ENCODE measurements around the gene CTBS. TPM values are rescaled to one million over a fixed set of nuclear protein-coding genes. Genes with fewer than 3 reads are reported as not detected.

CTBS gene
- total RNA-seq, 1 donor from 2014 or later: 5.9 TPM

DNA sequence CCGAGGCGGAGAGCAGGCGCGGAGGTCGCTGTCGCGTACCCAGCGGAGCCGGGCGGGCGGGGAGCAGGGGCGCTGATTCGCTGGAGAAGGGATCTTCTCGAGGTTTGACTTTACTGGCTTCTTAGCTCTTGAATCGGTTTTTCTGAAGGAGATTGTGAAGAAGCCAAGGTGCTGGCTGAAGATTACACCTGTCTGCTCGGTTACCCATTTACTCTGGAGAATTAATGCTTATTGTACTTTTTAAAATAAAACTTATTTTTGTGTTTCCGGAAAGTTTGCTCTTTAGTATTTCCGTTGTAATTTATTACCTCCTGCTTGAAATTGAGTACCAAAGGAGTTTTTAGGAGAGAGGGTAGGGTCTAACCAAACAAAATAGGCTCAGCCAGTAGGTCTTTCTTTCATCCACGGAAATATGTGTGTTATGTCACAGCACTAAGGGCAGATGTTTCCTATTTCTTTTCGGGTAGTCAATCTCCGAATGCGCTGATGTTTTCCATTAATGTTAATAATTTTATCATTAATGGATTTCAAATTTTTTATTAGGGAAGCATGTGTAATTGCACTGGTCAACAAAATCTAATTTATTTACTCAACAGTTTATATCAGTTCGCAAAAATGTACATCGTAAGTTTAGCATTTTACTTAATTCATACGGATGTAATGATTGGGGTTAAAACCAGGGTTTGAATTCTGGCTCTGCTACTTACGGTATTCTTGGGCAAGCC, 67.3 kb downstream of the CTBS start:
- DNase-seq (ENCODE audit: low read depth, low spot score): no peak

DNA sequence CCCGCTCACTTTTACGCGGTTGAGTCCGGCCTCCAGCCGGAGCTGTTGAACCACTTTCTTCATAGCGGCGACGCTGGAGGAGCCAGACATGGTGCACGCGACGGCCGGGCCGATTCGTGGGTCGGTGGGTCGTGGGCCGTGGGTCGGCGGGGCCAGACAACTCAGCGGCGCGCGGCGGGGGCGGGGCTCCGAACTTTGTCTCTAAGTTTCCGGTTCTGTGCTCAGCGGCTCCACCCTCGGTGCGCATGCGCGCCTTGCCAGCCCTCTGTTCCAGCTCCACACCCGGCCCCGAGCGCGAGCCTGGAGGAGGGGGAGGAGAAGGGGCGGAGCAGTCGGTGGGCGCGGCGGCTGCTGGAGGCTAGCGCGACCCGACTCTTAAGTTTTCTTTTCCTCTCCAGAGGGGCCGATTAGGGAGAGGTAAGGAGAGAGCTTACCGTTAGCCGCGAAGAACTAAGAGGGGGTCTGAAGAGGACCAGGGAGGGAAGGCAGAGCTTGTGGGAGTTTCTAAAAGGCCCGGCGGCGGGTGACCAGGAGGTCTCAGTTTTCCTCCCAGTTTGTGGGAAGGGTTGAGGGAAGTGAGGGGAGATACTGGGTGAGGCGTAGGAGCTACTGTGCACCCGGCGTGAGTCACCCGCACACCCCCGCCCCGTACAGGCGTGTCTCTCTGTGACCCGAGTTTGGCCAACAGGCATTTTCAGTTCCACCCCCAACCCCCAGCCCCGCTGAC, 68.1 kb downstream of the CTBS start, which contains the start of the genes GNG5 and SPATA1:
Gene GNG5, minus strand, starts transcription at position 580 of the 727 bp plus-strand sequence. Its CDS starts 490 bp downstream, at position 90.
Gene SPATA1, plus strand, starts transcription at position 385 of the 727 bp plus-strand sequence. CDS start 9,974 bp downstream, outside the sequence.
- DNase-seq (ENCODE audit: low read depth, low spot score): peak; percentile 81

DNA sequence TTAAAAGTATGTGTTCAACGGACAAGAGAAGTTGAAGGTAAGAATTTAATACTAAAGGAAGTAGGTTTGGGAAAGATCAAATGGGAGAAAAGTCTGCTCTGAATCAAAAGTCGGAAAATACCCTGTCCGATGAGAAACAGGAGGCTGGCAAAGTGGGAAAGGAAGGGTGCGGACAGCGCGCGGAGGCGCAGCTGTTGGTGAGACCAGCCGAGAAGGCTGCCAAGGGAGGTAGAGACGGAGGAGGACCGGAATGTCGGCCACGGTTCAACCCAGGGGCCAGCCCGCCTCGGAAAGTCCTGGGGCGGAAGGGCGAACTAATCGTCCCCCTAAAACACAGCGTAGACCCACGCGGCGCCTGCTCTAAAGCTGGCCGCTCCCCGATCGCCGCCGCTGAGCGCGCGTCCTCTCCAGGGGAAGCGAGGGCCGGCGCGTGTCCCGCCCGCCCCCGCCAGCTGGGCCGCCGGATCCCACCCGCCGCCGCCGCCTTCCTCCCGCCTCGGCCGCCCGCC, 68.7 kb downstream of the CTBS start:
- DNase-seq (ENCODE audit: low read depth, low spot score): peak; percentile 15

DNA sequence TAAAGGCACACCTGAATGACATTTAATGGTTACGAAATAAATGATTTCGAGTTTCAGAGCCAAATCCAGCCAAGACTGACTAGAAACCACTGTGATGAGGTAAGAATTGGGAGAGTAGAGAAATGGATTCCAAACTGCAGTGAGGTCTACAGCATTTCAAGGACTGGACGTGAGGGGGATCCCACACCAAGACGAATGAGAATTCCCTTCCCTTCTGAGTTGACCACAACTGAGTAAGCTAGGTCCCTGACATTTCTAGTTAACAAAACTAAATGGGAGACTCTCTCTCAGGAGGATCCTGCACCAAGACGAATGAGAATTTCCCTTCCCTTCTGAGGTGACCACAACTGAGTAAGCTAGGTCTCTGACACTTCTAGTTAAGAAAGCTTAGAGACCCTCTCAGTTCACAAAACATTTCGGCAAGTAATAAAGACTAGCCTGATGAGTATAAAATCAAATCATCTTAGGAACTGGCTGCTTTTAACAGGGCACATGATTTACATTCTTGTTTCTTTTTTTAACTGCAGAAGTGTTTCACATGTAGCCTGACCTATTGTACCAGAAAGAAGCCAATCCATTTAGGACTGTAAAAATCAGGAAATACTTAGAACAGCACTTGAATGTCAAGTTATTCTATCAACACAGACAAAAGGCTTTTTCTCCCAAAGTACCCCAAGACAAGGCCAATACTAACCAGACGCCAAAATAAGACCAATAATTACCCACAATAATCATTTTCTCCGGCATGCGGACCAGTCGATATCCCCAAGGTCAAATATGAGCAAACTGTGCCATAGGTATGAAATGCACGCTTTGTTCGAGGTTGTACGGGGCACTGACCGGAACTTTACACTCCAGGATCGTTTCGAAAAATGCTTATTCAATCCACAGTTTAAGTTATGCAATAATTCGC, 69.4 kb downstream of the CTBS start:
- no peak for DNase-seq (ENCODE audit: low read depth, low spot score)

DNA sequence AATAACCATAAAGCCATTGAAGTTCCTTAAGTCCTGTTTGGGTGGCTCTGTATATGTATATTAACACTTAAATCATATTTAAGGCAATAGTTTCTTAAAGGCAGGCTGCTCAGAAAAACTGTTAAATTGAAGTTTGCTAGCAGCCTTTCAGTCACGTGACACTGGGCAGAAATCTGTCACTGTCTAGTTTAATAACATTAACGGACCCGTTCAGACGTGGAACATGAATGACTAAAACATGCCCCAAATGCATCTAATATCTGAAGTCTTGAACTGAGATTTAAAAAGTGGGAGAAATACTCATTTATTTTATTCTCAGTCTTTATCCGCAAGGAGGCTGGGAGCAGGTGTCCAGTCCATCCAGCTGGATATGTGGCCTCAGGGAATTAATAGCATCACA, 71.3 kb downstream of the CTBS start:
- DNase-seq (ENCODE audit: low read depth, low spot score): no peak

Other genes with a start within 250 kb of the CTBS start
- not detected in 2 replicates for gene DNASE2B, start 176.0 kb downstream of the CTBS start, total RNA-seq
- gene RPF1, start 95.2 kb downstream of the CTBS start, total RNA-seq: 35.4 and 42.9 TPM in 2 replicates
- gene SPATA1, start 68.1 kb downstream of the CTBS start, total RNA-seq: 0.66 and 0.95 TPM in 2 replicates
- 17.2 and 20.1 TPM in 2 replicates for gene GNG5, start 67.9 kb downstream of the CTBS start, total RNA-seq
- gene SSX2IP, start 116.0 kb upstream of the CTBS start, total RNA-seq: 8.3 and 12.3 TPM in 2 replicates

All from pulmonary artery endothelial cell (primary cell).